ENCODE measurements around the gene RANBP2.
"Not testable (repeated sequence)": the region's sequence is repeated elsewhere in the genome, so short reads cannot be mapped to it uniquely, and the experiment has no call there.

RANBP2 gene

GRCh38 chr2:108719149-108720044 lies at the start of gene RANBP2:
Gene RANBP2 (plus strand): TSS chr2:108719482. CDS start chr2:108719607, 125 bp downstream.
- DNase-seq, result peak; percentile 95

GRCh38 chr2:108670282-108670681 lies 49.0 kb upstream of the RANBP2 start:
- not testable (repeated sequence) for DNase-seq

- DNase-seq, result not testable (repeated sequence)
These were observed 47.0 kb upstream of the RANBP2 start for GRCh38 chr2:108672200-108672805.

- not testable (repeated sequence) for DNase-seq
These were observed 42.8 kb upstream of the RANBP2 start for GRCh38 chr2:108676522-108676921.

- not testable (repeated sequence) for DNase-seq
These were observed 42.0 kb upstream of the RANBP2 start for GRCh38 chr2:108677239-108677744.

- DNase-seq, result peak; percentile 33
These were observed 41.1 kb upstream of the RANBP2 start for GRCh38 chr2:108678198-108678651.

GRCh38 chr2:108680805-108681204 lies 38.5 kb upstream of the RANBP2 start:
- DNase-seq, result not testable (repeated sequence)

- peak; percentile 45 for DNase-seq
These were observed 30.2 kb upstream of the RANBP2 start for GRCh38 chr2:108688818-108689756.

- DNase-seq, result not testable (repeated sequence)
These were observed 29.3 kb upstream of the RANBP2 start for GRCh38 chr2:108690001-108690400.

- DNase-seq, result no peak
These were observed 27.8 kb upstream of the RANBP2 start for GRCh38 chr2:108691447-108691846.

GRCh38 chr2:108701208-108701607 lies 18.1 kb upstream of the RANBP2 start:
- no peak for DNase-seq

GRCh38 chr2:108701806-108702205 lies 17.5 kb upstream of the RANBP2 start:
- no peak for DNase-seq

GRCh38 chr2:108704871-108705270 lies 14.4 kb upstream of the RANBP2 start:
- no peak for DNase-seq

- no peak for DNase-seq
These were observed 12.0 kb upstream of the RANBP2 start for GRCh38 chr2:108707300-108707699.

- DNase-seq, result not testable (repeated sequence)
These were observed 2.3 kb upstream of the RANBP2 start for GRCh38 chr2:108716971-108717370.

- not testable (repeated sequence) for DNase-seq
These were observed 6.8 kb downstream of the RANBP2 start for GRCh38 chr2:108726048-108726447.

- DNase-seq, result not testable (repeated sequence)
These were observed 15.4 kb downstream of the RANBP2 start for GRCh38 chr2:108734656-108735055.

- DNase-seq, result not testable (repeated sequence)
These were observed 38.7 kb downstream of the RANBP2 start for GRCh38 chr2:108757973-108758372.

- not testable (repeated sequence) for DNase-seq
These were observed 43.3 kb downstream of the RANBP2 start for GRCh38 chr2:108762618-108763017.

GRCh38 chr2:108766671-108767070 lies 47.4 kb downstream of the RANBP2 start:
- not testable (repeated sequence) for DNase-seq

GRCh38 chr2:108767859-108768258 lies 48.6 kb downstream of the RANBP2 start:
- DNase-seq, result not testable (repeated sequence)

- no peak for DNase-seq
These were observed 57.2 kb downstream of the RANBP2 start for GRCh38 chr2:108776475-108776874.
